HPDE6-E6E7 (cell line): ENCODE data around the gene PACS2.
"Not testable (repeated sequence)": the region's sequence is repeated elsewhere in the genome, so short reads cannot be mapped to it uniquely, and the experiment has no call there.

Experiments used
- DNase-seq: peaks from one replicate; pipeline ENCODE4 v3.0.0; 2011; ENCODE audit warnings: missing footprints; ENCODE audit errors: extremely low spot score

The PACS2 gene

GRCh38 chr14:105330491-105330895 is 15.9 kb downstream of the PACS2 start:
- no peak for DNase-seq

DNA sequence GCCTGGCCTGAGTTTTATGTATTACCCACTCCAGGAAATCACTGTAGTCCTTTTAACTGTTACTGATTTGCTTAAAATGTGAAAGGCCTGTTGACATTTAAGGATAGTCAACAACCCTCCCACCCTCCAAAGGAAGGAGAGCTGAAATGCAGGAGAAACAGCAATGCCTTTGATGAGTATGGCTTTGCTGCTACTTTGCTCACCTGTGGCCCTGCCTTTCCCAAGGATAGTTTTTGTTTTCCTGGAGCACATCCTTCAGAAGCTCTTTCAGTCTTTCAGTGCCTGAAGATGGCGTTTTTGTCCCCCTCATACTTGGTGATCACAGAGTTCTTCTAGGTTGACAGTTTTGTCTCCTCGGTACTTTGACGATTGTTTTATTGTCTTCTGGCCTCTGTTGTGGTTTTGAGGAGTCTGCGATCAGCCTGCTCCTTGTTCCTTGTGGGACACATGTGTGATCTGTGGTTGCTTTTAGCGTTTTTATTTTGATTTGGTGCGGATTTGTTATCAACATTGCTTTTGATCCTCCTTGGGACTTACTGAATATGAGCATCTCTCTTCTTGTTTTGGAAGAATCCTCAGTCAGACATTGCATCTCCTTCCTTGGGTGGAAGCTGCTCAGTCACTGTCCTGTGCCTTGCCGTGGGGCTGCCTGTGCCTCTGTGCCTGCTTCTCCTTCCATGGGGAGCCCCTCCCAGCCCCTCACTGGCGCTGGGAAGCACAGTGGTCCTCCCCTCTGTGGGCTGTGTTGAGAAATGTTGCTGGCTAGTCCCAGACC is 17.2 kb downstream of the PACS2 start:
- no peak for DNase-seq

DNA sequence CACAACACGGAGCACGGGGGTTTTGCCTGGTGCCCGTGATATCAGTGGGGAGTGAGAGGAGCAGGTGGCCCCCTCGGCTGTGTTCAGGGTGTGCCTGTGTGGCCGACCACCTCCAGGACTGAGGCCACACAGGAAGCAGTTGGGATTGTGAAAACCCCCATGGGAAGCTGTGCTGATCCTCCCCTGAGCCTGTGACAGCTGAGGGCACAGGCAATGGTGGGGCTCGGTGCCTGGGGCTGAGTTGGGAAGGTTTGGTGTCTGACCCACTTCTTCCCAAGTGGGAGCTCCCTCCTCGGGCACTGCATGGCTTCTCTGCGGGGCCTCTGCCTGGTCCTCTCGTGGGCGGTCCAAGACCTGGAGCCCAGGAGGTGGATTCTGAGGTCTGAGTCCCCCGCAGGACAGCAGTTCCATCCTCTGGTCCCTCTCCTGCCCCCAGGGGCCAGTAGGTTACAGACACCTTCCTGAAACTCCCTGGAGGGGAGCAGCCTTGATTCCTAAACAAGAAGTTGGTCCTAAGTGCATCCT is 17.9 kb downstream of the PACS2 start:
- DNase-seq: no peak

GRCh38 chr14:105333020-105333490 is 18.5 kb downstream of the PACS2 start:
- no peak for DNase-seq

- DNase-seq: no peak
Measured at GRCh38 chr14:105333613-105334364, 19.2 kb downstream of the PACS2 start.

DNA sequence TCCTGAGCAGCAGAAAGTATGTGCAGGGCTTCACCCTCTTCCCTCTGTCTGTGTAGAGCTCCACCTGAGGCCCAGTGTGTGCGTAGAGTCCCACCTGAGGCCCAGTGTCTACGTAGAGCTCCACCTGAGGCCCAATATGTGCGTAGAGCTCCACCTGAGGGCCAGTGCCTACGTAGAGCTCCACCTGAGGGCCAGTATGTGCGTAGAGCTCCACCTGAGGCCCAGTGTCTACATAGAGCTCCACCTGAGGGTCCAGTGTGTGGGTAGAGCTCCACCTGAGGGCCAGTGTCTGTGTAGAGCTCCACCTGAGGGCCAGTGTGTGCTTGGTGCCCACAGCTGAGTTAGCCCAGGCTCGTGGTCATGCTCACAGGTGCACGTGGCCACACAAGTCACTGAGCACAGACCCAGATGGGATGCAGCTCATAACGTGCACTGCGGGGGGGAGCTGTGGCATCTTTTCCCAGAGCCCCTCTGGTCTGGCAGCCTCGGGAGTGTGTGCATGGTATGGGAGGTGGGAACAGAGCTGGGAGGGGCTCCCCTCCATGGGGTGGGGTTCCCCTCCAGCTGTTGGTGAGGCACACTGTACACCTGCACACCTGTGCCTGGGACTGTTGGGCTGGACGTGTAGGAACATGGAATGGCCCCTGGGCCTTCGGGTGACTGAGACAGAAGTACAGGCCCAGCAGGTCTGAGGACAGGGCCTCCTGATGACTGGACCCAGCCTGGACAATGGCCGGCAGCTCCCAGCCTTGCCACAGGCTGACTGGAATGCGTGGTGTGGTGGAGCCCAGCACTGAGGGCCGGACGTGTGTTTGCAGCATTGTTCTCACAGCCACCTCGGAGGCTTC is 20.1 kb downstream of the PACS2 start:
- DNase-seq: no peak

- not testable (repeated sequence) for DNase-seq
Measured at GRCh38 chr14:105335231-105335542, 20.6 kb downstream of the PACS2 start.

GRCh38 chr14:105335735-105336476 is 21.4 kb downstream of the PACS2 start:
- DNase-seq: no peak

GRCh38 chr14:105336477-105337287 is 22.1 kb downstream of the PACS2 start:
- DNase-seq: no peak

DNA sequence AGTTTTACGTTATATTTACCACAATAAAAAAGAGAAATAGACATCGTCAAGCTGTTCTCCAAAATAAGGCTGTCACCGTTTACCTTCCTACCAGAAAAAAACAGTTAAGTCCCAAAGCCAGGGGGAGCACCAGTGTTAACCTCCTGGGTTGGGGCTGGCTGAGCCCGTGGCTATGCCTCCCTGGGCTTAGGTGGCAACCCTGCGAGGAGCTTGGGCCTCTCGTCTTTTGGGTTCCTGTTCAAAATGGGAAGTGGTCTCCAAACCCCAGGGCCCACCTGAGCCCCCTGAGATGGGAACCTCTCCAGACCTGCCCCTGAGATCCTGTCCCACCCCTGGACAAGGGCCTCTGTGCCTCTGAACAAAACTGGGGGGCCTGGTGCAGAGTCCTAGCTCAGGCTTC is 22.9 kb downstream of the PACS2 start:
- DNase-seq: no peak

DNA sequence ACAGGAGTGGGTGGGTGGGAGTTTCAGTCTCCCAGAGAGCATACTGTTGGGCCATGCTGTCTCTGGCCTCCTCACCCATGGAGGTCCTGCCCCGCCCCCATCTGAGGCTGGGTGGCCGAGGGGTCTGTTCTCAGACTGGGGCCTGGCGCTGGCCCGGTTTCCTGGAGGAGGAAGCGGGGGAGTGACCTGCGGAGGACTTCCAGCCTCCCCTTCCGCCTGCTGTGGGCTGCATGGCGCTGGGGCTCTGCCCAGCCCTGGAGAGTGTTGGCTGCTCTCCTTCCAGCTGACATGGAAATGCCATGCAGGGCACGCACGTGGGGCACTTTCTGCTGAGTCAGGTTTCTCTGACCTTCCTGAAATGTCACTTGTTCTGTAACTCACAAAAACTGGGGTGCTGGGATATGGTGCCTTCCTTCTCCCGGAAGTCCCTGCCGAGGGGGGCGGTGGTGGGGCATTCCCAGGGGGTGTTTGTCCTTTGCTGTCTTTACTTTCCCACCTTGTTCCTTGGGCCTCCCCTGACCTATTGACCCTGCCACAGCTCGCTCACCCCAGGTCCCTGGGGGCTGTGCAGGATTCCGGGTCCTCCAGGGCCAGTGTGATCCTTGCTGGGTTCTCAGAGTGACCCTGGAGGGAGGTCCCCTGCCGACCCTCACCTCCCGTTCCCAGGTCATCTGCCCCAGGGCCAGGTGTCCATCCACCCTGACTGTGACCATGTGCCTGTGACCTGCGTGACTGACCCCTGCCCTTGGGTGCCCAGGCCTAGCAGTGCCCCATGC is 23.6 kb downstream of the PACS2 start:
- no peak for DNase-seq

GRCh38 chr14:105340821-105341733 is 26.5 kb downstream of the PACS2 start:
- no peak for DNase-seq

GRCh38 chr14:105343194-105343593 is 28.6 kb downstream of the PACS2 start:
- no peak for DNase-seq

GRCh38 chr14:105346200-105346533 is 31.6 kb downstream of the PACS2 start:
- DNase-seq: no peak

DNA sequence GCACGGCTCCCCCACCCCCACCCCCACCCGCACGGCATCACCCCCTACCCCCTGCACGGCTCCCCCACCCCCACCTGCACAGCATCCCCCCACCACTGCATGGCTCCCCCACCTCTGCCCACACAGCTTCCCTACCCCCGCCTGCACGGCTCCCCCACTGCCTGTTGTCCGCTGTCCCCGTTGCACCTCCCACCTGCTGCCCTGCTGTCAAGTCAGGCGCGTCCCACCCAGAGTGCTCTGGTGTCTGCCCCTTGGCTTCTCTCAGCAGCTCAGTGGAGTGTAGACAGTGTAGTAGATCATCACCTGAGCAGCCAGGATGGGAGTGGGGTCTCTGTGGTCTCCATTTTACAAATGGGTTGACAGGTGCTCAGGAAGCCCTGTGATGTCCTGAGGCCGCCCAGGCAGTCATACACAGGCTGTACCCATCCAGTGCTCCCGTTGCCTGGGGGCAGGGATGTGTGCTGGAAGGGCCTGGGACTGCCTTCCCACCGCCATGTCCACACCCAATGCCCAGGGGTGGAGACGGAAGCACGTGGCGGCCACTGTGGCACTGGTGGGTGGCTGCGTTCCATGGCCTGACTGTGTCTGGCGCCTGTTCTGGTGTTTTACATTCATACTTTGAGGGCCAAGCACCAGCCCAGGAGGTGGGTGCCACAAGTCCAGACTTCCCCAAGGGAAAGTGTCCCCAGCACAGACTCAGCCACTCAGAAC is 32.5 kb downstream of the PACS2 start:
- DNase-seq: no peak

- no peak for DNase-seq
Measured at GRCh38 chr14:105347587-105347968, 33.0 kb downstream of the PACS2 start.

- DNase-seq: no peak
Measured at GRCh38 chr14:105348169-105348944, 33.8 kb downstream of the PACS2 start.
